ENCODE data around the gene PACSIN2. TPM values are rescaled to one million over a fixed set of nuclear protein-coding genes. Genes with fewer than 3 reads are reported as not detected.

PACSIN2 gene
- total RNA-seq, 3 donors from 2014 or later = 24.5 to 30.2 (median 28.1) TPM

- H3K36me3 Mint-ChIP-seq (ENCODE audit: insufficient read depth) = peaks cover 2% of the 10 kb centered on the region
- H3K9me3 Mint-ChIP-seq = no peaks in the 10 kb centered on the region
- no peak overlapping the region for H3K4me3 Mint-ChIP-seq
- DNase-seq (no peak), ATAC-seq (no peak)
- H3K27me3 Mint-ChIP-seq (ENCODE audit: low read depth) = no peaks in the 10 kb centered on the region
- H3K4me1 Mint-ChIP-seq (ENCODE audit: low read depth) = peaks cover 29% of the 10 kb centered on the region
Measured at GRCh38 chr22:42991010-42991651, 23.8 kb downstream of the PACSIN2 start.

GRCh38 chr22:42990131-42990838 is 24.7 kb downstream of the PACSIN2 start:
- no peak for ATAC-seq
- no peak overlapping the region for H3K4me3 Mint-ChIP-seq
- no peaks in the 10 kb centered on the region for H3K9me3 Mint-ChIP-seq
- H3K36me3 Mint-ChIP-seq (ENCODE audit: insufficient read depth) = peaks cover 4% of the 10 kb centered on the region
- H3K4me1 Mint-ChIP-seq (ENCODE audit: low read depth) = peaks cover 31% of the 10 kb centered on the region
- H3K27me3 Mint-ChIP-seq (ENCODE audit: low read depth) = no peaks in the 10 kb centered on the region
- no peak for DNase-seq

GRCh38 chr22:42986115-42986514 is 28.8 kb downstream of the PACSIN2 start:
- Mint-ChIP-seq H3K36me3 (ENCODE audit: insufficient read depth) (peaks cover 2% of the 10 kb centered on the region), H3K4me1 (ENCODE audit: low read depth) (peaks cover 16% of the 10 kb centered on the region), H3K4me3 (no peak overlapping the region), H3K9me3 (no peaks in the 10 kb centered on the region), H3K27me3 (ENCODE audit: low read depth) (no peaks in the 10 kb centered on the region)
- DNase-seq (no peak), ATAC-seq (no peak)

- Mint-ChIP-seq H3K36me3 (ENCODE audit: insufficient read depth) (peaks cover 2% of the 10 kb centered on the region), H3K27me3 (ENCODE audit: low read depth) (no peaks in the 10 kb centered on the region), H3K4me1 (ENCODE audit: low read depth) (peaks cover 16% of the 10 kb centered on the region), H3K9me3 (no peaks in the 10 kb centered on the region), H3K4me3 (no peak overlapping the region)
- DNase-seq (no peak), ATAC-seq (no peak)
Measured at GRCh38 chr22:42985531-42985905, 29.4 kb downstream of the PACSIN2 start.

- DNase-seq (no peak), ATAC-seq (no peak)
- Mint-ChIP-seq H3K4me3 (no peak overlapping the region), H3K9me3 (no peaks in the 10 kb centered on the region), H3K4me1 (ENCODE audit: low read depth) (peaks cover 14% of the 10 kb centered on the region), H3K36me3 (ENCODE audit: insufficient read depth) (peaks cover 2% of the 10 kb centered on the region), H3K27me3 (ENCODE audit: low read depth) (no peaks in the 10 kb centered on the region)
Measured at GRCh38 chr22:42984814-42985530, 30.0 kb downstream of the PACSIN2 start.

- no peak for DNase-seq
Measured at GRCh38 chr22:42984397-42984796, 30.6 kb downstream of the PACSIN2 start.

GRCh38 chr22:42983470-42983869 is 31.5 kb downstream of the PACSIN2 start:
- Mint-ChIP-seq H3K36me3 (ENCODE audit: insufficient read depth) (peaks cover 2% of the 10 kb centered on the region), H3K4me1 (ENCODE audit: low read depth) (peaks cover 21% of the 10 kb centered on the region), H3K9me3 (no peaks in the 10 kb centered on the region), H3K27me3 (ENCODE audit: low read depth) (no peaks in the 10 kb centered on the region), H3K4me3 (no peak overlapping the region)
- ATAC-seq = no peak
- DNase-seq = no peak

More at GRCh38 chr22:42984397-42984796, 30.6 kb downstream of the PACSIN2 start:
- Mint-ChIP-seq H3K36me3 (ENCODE audit: insufficient read depth) (peaks cover 2% of the 10 kb centered on the region), H3K9me3 (no peaks in the 10 kb centered on the region), H3K4me1 (ENCODE audit: low read depth) (peaks cover 17% of the 10 kb centered on the region), H3K4me3 (no peak overlapping the region), H3K27me3 (ENCODE audit: low read depth) (no peaks in the 10 kb centered on the region)
- no peak for ATAC-seq

GRCh38 chr22:42979606-42980005 is 35.3 kb downstream of the PACSIN2 start:
- no peak for ATAC-seq
- H3K4me1 Mint-ChIP-seq (ENCODE audit: low read depth) = peaks cover 22% of the 10 kb centered on the region
- H3K36me3 Mint-ChIP-seq (ENCODE audit: insufficient read depth) = no peaks in the 10 kb centered on the region
- no peaks in the 10 kb centered on the region for H3K9me3 Mint-ChIP-seq
- no peak overlapping the region for H3K4me3 Mint-ChIP-seq
- DNase-seq = no peak
- no peaks in the 10 kb centered on the region for H3K27me3 Mint-ChIP-seq (ENCODE audit: low read depth)

GRCh38 chr22:42978453-42979103 is 36.4 kb downstream of the PACSIN2 start:
- Mint-ChIP-seq H3K27me3 (ENCODE audit: low read depth) (no peaks in the 10 kb centered on the region), H3K4me3 (no peak overlapping the region), H3K36me3 (ENCODE audit: insufficient read depth) (no peaks in the 10 kb centered on the region), H3K9me3 (no peaks in the 10 kb centered on the region), H3K4me1 (ENCODE audit: low read depth) (peaks cover 24% of the 10 kb centered on the region)
- ATAC-seq = no peak
- DNase-seq = no peak

- no peak overlapping the region for H3K4me3 Mint-ChIP-seq
- peaks cover 25% of the 10 kb centered on the region for H3K4me1 Mint-ChIP-seq (ENCODE audit: low read depth)
- ATAC-seq (no peak), DNase-seq (no peak)
- H3K36me3 Mint-ChIP-seq (ENCODE audit: insufficient read depth) = no peaks in the 10 kb centered on the region
- no peaks in the 10 kb centered on the region for H3K9me3 Mint-ChIP-seq
- H3K27me3 Mint-ChIP-seq (ENCODE audit: low read depth) = no peaks in the 10 kb centered on the region
Measured at GRCh38 chr22:42977569-42977968, 37.4 kb downstream of the PACSIN2 start.

- H3K36me3 Mint-ChIP-seq (ENCODE audit: insufficient read depth) = peaks cover 4% of the 10 kb centered on the region
- H3K9me3 Mint-ChIP-seq = peaks cover 3% of the 10 kb centered on the region
- H3K4me1 Mint-ChIP-seq (ENCODE audit: low read depth) = peaks cover 25% of the 10 kb centered on the region
- ATAC-seq (no peak), DNase-seq (no peak)
- H3K27me3 Mint-ChIP-seq (ENCODE audit: low read depth) = no peaks in the 10 kb centered on the region
- no peak overlapping the region for H3K4me3 Mint-ChIP-seq
Measured at GRCh38 chr22:42976217-42976933, 38.6 kb downstream of the PACSIN2 start.

GRCh38 chr22:42974223-42974622 is 40.7 kb downstream of the PACSIN2 start:
- ATAC-seq = no peak
- Mint-ChIP-seq H3K4me1 (ENCODE audit: low read depth) (peaks cover 32% of the 10 kb centered on the region), H3K27me3 (ENCODE audit: low read depth) (no peaks in the 10 kb centered on the region), H3K36me3 (ENCODE audit: insufficient read depth) (peaks cover 11% of the 10 kb centered on the region), H3K4me3 (no peak overlapping the region), H3K9me3 (peaks cover 3% of the 10 kb centered on the region)
- no peak for DNase-seq

- Mint-ChIP-seq H3K9me3 (peaks cover 3% of the 10 kb centered on the region), H3K4me1 (ENCODE audit: low read depth) (peaks cover 29% of the 10 kb centered on the region), H3K4me3 (no peak overlapping the region), H3K27me3 (ENCODE audit: low read depth) (no peaks in the 10 kb centered on the region), H3K36me3 (ENCODE audit: insufficient read depth) (peaks cover 12% of the 10 kb centered on the region)
- ATAC-seq (no peak), DNase-seq (no peak)
Measured at GRCh38 chr22:42973536-42973881, 41.4 kb downstream of the PACSIN2 start.

Measured in activated T-cell treated with anti-CD3 and anti-CD28 coated beads, Interleukin-2, amount 50 U/mL, for 4 hours (primary cell).